ENCODE results near the gene MCCC1.

The MCCC1 gene

GRCh38 chr3:183098536-183099025 lies 715 bp downstream of the MCCC1 start:
- H3K36me3 ChIP-seq: no peaks in the 10 kb centered on the region
- DNase-seq: no peak
- H3K4me3 ChIP-seq (ENCODE audit: low read depth, low read length): peak overlapping the region; percentile 97
- peak overlapping the region; percentile 52 for H3K27ac ChIP-seq
- TF ChIP-seq CTCF (IDR thresholded peaks at IDR 0.05; ENCODE audit: low read depth, low read length): no peak
- no peaks in the 10 kb centered on the region for H3K9me3 ChIP-seq (ENCODE audit: severe bottlenecking)
- H3K27me3 ChIP-seq (ENCODE audit: insufficient read depth, low read depth, severe bottlenecking): no peaks in the 10 kb centered on the region

GRCh38 chr3:183094711-183095110 lies 4.6 kb downstream of the MCCC1 start:
- Histone ChIP-seq H3K4me3 (ENCODE audit: low read depth, low read length) (no peak overlapping the region), H3K9me3 (ENCODE audit: severe bottlenecking) (no peaks in the 10 kb centered on the region), H3K27ac (no peak overlapping the region), H3K27me3 (ENCODE audit: insufficient read depth, low read depth, severe bottlenecking) (no peaks in the 10 kb centered on the region), H3K36me3 (no peaks in the 10 kb centered on the region)
- no peak for TF ChIP-seq CTCF (IDR thresholded peaks at IDR 0.05; ENCODE audit: low read depth, low read length)
- DNase-seq: no peak

GRCh38 chr3:183092256-183092655 lies 7.0 kb downstream of the MCCC1 start:
- Histone ChIP-seq H3K27me3 (ENCODE audit: insufficient read depth, low read depth, severe bottlenecking) (no peaks in the 10 kb centered on the region), H3K4me3 (ENCODE audit: low read depth, low read length) (no peak overlapping the region), H3K9me3 (ENCODE audit: severe bottlenecking) (no peaks in the 10 kb centered on the region), H3K36me3 (no peaks in the 10 kb centered on the region; the same call in 1 of the 2 replicates), H3K27ac (no peak overlapping the region)
- DNase-seq: no peak
- TF ChIP-seq CTCF (IDR thresholded peaks at IDR 0.05; ENCODE audit: low read depth, low read length): no peak

GRCh38 chr3:183087184-183087583 lies 12.1 kb downstream of the MCCC1 start:
- no peak for DNase-seq
- H3K36me3 ChIP-seq: peaks cover 20% of the 10 kb centered on the region
- no peak overlapping the region for H3K4me3 ChIP-seq (ENCODE audit: low read depth, low read length)
- no peak for TF ChIP-seq CTCF (IDR thresholded peaks at IDR 0.05; ENCODE audit: low read depth, low read length)
- H3K27ac ChIP-seq: no peak overlapping the region
- no peaks in the 10 kb centered on the region for H3K9me3 ChIP-seq (ENCODE audit: severe bottlenecking)
- H3K27me3 ChIP-seq (ENCODE audit: insufficient read depth, low read depth, severe bottlenecking): no peaks in the 10 kb centered on the region

GRCh38 chr3:183085634-183086390 lies 13.5 kb downstream of the MCCC1 start:
- Histone ChIP-seq H3K36me3 (peaks cover 20% of the 10 kb centered on the region), H3K4me3 (ENCODE audit: low read depth, low read length) (no peak overlapping the region), H3K27me3 (ENCODE audit: insufficient read depth, low read depth, severe bottlenecking) (no peaks in the 10 kb centered on the region), H3K9me3 (ENCODE audit: severe bottlenecking) (no peaks in the 10 kb centered on the region), H3K27ac (no peak overlapping the region)
- peak; percentile 56 for TF ChIP-seq CTCF (IDR thresholded peaks at IDR 0.05; ENCODE audit: low read depth, low read length)
- DNase-seq: peak; percentile 31

All from WERI-Rb-1 (cell line).